IMR-90 (cell line): Measurements from ENCODE around the gene ARHGAP10.

Experiments
- CEBPB ChIP-seq: IDR thresholded peaks from 2 replicates; pipeline ENCODE4 v1.6.1; 2012; ENCODE audit warnings: low read depth, low read length, improper control_type of control experiment
- CTCF ChIP-seq: conservative IDR thresholded peaks from 2 replicates; pipeline ENCODE4 v1.5.1; 2012; ENCODE audit warnings: mild to moderate bottlenecking, low read depth, low read length, improper control_type of control experiment
- MAZ ChIP-seq: IDR thresholded peaks from 2 replicates; pipeline ENCODE4 v1.6.1; 2012; ENCODE audit warnings: low read depth, mild to moderate bottlenecking, low read length, improper control_type of control experiment, moderate library complexity, borderline replicate concordance
- POLR2A ChIP-seq: IDR thresholded peaks from 2 replicates; pipeline ENCODE4 v1.6.1; 2012; ENCODE audit warnings: mild to moderate bottlenecking, low read depth, low read length
- RAD21 ChIP-seq: IDR thresholded peaks from 2 replicates; pipeline ENCODE4 v1.6.1; 2012; ENCODE audit warnings: low read length, improper control_type of control experiment
- RFX5 ChIP-seq: IDR thresholded peaks from 2 replicates; pipeline ENCODE4 v1.8.0; 2012; ENCODE audit warnings: low read depth, mild to moderate bottlenecking, low read length, moderate library complexity
- SMC3 ChIP-seq: fragments of 150-350 bp; IDR thresholded peaks from 2 replicates; pipeline ENCODE4 v1.6.1; 2016; ENCODE audit warnings: low read depth, mild to moderate bottlenecking, antibody characterized with exemption, low read length, moderate library complexity

DNA sequence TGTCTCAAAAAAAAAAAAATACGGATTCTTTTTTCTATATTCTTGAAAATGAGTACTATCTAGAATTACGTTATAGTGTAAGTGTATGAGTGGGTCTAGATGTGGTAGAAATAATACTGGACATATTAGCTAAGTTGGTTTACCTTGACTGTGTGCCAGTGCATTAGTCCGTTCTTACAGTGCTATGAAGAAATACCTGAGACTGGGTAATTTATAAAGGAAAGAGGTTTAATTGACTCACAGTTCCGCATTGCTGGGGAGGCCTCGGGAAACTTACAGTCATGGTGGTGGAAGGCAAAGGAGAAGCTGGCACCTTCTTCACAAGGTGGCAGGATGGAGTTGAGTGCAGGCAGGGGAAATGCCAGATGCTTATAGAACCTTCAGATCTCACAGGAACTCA, 92.4 kb downstream of the ARHGAP10 start:
- TF ChIP-seq POLR2A (no peak), RAD21 (no peak), CTCF (no peak), MAZ (no peak), RFX5 (no peak), SMC3 (no peak), CEBPB (no peak)
